Neural cell (in vitro differentiated cells): ENCODE results near the gene CPPED1. TPM values are rescaled to one million over a fixed set of nuclear protein-coding genes. Genes with fewer than 3 reads are reported as not detected.

ENCODE experiments used
- H2AFZ ChIP-seq: fragments of 200-600, 300-800 bp; sonication (generic), shearing (Covaris generic); 2 replicates; pipeline ENCODE4 v1.6.0; 2014; ENCODE audit warnings: low read depth, mild to moderate bottlenecking, antibody characterized with exemption, low read length, moderate library complexity
- H3F3A ChIP-seq: fragments of 200-600 bp; shearing (Covaris generic); 2 replicates; pipeline ENCODE4 v1.6.1; 2016; ENCODE audit warnings: mild to moderate bottlenecking, moderate library complexity, mixed read lengths, antibody characterized with exemption, low read length; ENCODE audit not compliant: insufficient read depth, poor library complexity, severe bottlenecking
- H3K27ac ChIP-seq: fragments of 200-600, 300-800 bp; sonication (generic), shearing (Covaris generic); 2 replicates; pipeline ENCODE4 v1.5.1; 2014; ENCODE audit warnings: mild to moderate bottlenecking, low read length, moderate library complexity
- H3K27me3 ChIP-seq: fragments of 300-800, 200-600 bp; sonication (generic), shearing (Covaris generic); 2 replicates; pipeline ENCODE4 v1.6.0; 2014; ENCODE audit warnings: mild to moderate bottlenecking, low read depth, low read length, moderate library complexity; ENCODE audit not compliant: insufficient read depth
- H3K36me3 ChIP-seq: fragments of 300-800, 200-600 bp; sonication (generic), shearing (Covaris generic); 2 replicates; pipeline ENCODE4 v1.5.1; 2014; ENCODE audit warnings: mild to moderate bottlenecking, antibody characterized with exemption, low read length, moderate library complexity; ENCODE audit not compliant: insufficient read depth
- H3K4me2 ChIP-seq: fragments of 300-800, 200-600 bp; sonication (generic), shearing (Covaris generic); 2 replicates; pipeline ENCODE4 v1.6.0; 2014; ENCODE audit warnings: mild to moderate bottlenecking, low read length
- H3K4me3 ChIP-seq: fragments of 300-800, 200-600 bp; sonication (generic), shearing (Covaris generic); 2 replicates; pipeline ENCODE4 v1.5.1; 2014; ENCODE audit warnings: mild to moderate bottlenecking, low read length, moderate library complexity
- H3K79me2 ChIP-seq: fragments of 200-600 bp; shearing (Covaris generic); replicated peaks from 2 replicates; pipeline ENCODE4 v1.6.0; 2014; ENCODE audit warnings: mild to moderate bottlenecking, low read length, moderate library complexity; ENCODE audit not compliant: insufficient read depth
- H3K9ac ChIP-seq: fragments of 300-800, 200-600 bp; sonication (generic), shearing (Covaris generic); 2 replicates; pipeline ENCODE4 v1.6.1; 2016; ENCODE audit warnings: mild to moderate bottlenecking, low read length, mixed read lengths
- H3K9me2 ChIP-seq: fragments of 200-600 bp; shearing (Covaris generic); 2 replicates; pipeline ENCODE4 v1.6.1; 2016; ENCODE audit warnings: mild to moderate bottlenecking, low read length, mixed read lengths; ENCODE audit not compliant: insufficient read depth
- H3K9me3 ChIP-seq: fragments of 200-600, 300-800 bp; sonication (generic), shearing (Covaris generic); 2 replicates; pipeline ENCODE4 v1.6.1; 2016; ENCODE audit warnings: mild to moderate bottlenecking, mixed run types, low read length, moderate library complexity, mixed read lengths
- H4K20me1 ChIP-seq: fragments of 200-600 bp; shearing (Covaris generic); 2 replicates; pipeline ENCODE4 v1.6.1; 2016; ENCODE audit warnings: mild to moderate bottlenecking, mixed run types; ENCODE audit not compliant: insufficient read depth
- EP300 ChIP-seq: fragments of 450-650 bp; conservative IDR thresholded peaks from 2 replicates; pipeline ENCODE4 v1.6.1; 2014; ENCODE audit warnings: antibody characterized with exemption, mild to moderate bottlenecking, moderate library complexity; ENCODE audit not compliant: poor library complexity, severe bottlenecking
- EZH2 ChIP-seq: fragments of 200-600, 300-800 bp; shearing (Covaris generic), sonication (generic); IDR thresholded peaks from 2 replicates; pipeline ENCODE4 v1.6.1; 2014; ENCODE audit warnings: antibody characterized with exemption, low read length, borderline replicate concordance, mild to moderate bottlenecking; ENCODE audit not compliant: insufficient read depth, poor library complexity, severe bottlenecking
- MXI1 ChIP-seq: fragments of 450-650 bp; conservative IDR thresholded peaks from 2 replicates; pipeline ENCODE4 v1.6.1; 2014; ENCODE audit warnings: antibody characterized with exemption, mild to moderate bottlenecking; ENCODE audit not compliant: poor library complexity, severe bottlenecking
- POLR2AphosphoS5 ChIP-seq: IDR thresholded peaks from 2 replicates; pipeline ENCODE4 v1.6.1; 2012
- RAD21 ChIP-seq: fragments of 450-650 bp; conservative IDR thresholded peaks from 2 replicates; pipeline ENCODE4 v1.6.1; 2014; ENCODE audit warnings: antibody characterized with exemption, mild to moderate bottlenecking, moderate library complexity
- SMC3 ChIP-seq: fragments of 450-650 bp; conservative IDR thresholded peaks from 2 replicates; pipeline ENCODE4 v1.6.1; 2014; ENCODE audit warnings: antibody characterized with exemption, mild to moderate bottlenecking, moderate library complexity; ENCODE audit not compliant: poor library complexity
- TAF1 ChIP-seq: IDR thresholded peaks from 2 replicates; pipeline ENCODE4 v1.6.1; 2012; ENCODE audit warnings: low read depth
- polyA plus RNA-seq: library from polyadenylated mRNA; depleted of rRNA; stranded (reverse); fragments of >200 nt; gene quantifications from 2 replicates; pipeline ENCODE4 v1.2.3, GENCODE V29; 2014
- TF ChIP-seq, protein P1 (sequence below): fragments of 450-650 bp; IDR thresholded peaks from 2 replicates; pipeline ENCODE4 v1.5.1; 2014; ENCODE audit warnings: antibody characterized with exemption, mild to moderate bottlenecking, moderate library complexity; ENCODE audit not compliant: poor library complexity, severe bottlenecking
- TF ChIP-seq, protein P2 (sequence below): IDR thresholded peaks from 2 replicates; pipeline ENCODE4 v1.6.1; 2012; ENCODE audit warnings: borderline replicate concordance

The CPPED1 gene
- polyA plus RNA-seq, 1 donor from 2014 or later: 2.5 TPM

DNA sequence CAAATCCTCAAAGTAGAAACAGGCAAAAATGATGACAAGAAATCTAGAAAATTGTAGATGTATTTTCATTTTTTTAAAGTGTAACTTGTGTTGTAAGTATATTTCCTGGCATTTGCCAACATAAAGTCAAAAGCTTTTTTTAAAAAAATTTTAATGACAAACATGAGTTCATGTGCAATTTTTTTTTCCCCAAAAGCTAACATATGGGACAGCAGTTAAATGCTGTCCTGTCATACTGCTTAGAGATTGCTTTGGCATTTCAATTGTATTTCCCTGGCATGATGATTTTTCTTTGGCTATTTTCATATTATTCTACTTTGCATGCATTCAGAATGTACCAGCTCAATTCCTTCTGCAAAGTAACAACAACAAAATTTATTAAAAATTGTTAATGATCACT lies 24.5 kb upstream of the CPPED1 start:
- Histone ChIP-seq H3K4me3 (no peak overlapping the region), H3K36me3 (no peaks in the 10 kb centered on the region), H3K9me2 (no peaks in the 10 kb centered on the region), H3K4me2 (no peak overlapping the region), H3K9ac (no peak overlapping the region), H2AFZ (no peak overlapping the region), H3F3A (no peaks in the 10 kb centered on the region), H3K79me2 (no peaks in the 10 kb centered on the region), H3K27me3 (no peaks in the 10 kb centered on the region), H4K20me1 (no peaks in the 10 kb centered on the region), H3K9me3 (no peaks in the 10 kb centered on the region), H3K27ac (no peak overlapping the region)
- TF ChIP-seq, protein P1, sequence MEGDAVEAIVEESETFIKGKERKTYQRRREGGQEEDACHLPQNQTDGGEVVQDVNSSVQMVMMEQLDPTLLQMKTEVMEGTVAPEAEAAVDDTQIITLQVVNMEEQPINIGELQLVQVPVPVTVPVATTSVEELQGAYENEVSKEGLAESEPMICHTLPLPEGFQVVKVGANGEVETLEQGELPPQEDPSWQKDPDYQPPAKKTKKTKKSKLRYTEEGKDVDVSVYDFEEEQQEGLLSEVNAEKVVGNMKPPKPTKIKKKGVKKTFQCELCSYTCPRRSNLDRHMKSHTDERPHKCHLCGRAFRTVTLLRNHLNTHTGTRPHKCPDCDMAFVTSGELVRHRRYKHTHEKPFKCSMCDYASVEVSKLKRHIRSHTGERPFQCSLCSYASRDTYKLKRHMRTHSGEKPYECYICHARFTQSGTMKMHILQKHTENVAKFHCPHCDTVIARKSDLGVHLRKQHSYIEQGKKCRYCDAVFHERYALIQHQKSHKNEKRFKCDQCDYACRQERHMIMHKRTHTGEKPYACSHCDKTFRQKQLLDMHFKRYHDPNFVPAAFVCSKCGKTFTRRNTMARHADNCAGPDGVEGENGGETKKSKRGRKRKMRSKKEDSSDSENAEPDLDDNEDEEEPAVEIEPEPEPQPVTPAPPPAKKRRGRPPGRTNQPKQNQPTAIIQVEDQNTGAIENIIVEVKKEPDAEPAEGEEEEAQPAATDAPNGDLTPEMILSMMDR: no peak
- TF ChIP-seq EZH2 (no peak), POLR2AphosphoS5 (no peak), MXI1 (no peak), TAF1 (no peak), EP300 (no peak), RAD21 (no peak), SMC3 (no peak)
- TF ChIP-seq, protein P2, sequence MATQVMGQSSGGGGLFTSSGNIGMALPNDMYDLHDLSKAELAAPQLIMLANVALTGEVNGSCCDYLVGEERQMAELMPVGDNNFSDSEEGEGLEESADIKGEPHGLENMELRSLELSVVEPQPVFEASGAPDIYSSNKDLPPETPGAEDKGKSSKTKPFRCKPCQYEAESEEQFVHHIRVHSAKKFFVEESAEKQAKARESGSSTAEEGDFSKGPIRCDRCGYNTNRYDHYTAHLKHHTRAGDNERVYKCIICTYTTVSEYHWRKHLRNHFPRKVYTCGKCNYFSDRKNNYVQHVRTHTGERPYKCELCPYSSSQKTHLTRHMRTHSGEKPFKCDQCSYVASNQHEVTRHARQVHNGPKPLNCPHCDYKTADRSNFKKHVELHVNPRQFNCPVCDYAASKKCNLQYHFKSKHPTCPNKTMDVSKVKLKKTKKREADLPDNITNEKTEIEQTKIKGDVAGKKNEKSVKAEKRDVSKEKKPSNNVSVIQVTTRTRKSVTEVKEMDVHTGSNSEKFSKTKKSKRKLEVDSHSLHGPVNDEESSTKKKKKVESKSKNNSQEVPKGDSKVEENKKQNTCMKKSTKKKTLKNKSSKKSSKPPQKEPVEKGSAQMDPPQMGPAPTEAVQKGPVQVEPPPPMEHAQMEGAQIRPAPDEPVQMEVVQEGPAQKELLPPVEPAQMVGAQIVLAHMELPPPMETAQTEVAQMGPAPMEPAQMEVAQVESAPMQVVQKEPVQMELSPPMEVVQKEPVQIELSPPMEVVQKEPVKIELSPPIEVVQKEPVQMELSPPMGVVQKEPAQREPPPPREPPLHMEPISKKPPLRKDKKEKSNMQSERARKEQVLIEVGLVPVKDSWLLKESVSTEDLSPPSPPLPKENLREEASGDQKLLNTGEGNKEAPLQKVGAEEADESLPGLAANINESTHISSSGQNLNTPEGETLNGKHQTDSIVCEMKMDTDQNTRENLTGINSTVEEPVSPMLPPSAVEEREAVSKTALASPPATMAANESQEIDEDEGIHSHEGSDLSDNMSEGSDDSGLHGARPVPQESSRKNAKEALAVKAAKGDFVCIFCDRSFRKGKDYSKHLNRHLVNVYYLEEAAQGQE: no peak

DNA sequence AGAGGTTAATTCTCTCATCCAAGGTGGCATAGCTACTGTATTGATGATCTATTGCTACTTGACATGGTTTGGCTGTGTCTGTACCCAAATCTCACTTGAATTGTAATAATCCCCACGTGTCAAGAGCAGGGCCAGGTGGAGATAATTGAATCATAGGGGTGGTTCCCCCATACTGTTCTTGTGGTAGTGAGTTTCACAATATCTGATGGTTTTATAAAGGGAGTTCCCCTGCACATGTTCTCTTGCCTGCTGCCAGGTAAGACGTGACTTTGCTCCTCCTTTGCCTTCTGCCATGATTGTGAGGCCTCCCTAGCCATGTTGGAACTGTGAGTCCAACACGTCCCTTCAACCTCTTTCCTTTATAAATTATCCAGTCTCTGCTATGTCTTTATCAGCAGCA lies 22.9 kb upstream of the CPPED1 start:
- H3K9me3 ChIP-seq: no peaks in the 10 kb centered on the region

More for the DNA sequence above, 22.9 kb upstream of the CPPED1 start:
- Histone ChIP-seq H4K20me1 (no peaks in the 10 kb centered on the region), H2AFZ (no peak overlapping the region), H3F3A (no peaks in the 10 kb centered on the region), H3K79me2 (no peaks in the 10 kb centered on the region), H3K27me3 (no peaks in the 10 kb centered on the region), H3K4me3 (no peak overlapping the region), H3K9me2 (no peaks in the 10 kb centered on the region), H3K36me3 (no peaks in the 10 kb centered on the region), H3K4me2 (no peak overlapping the region), H3K9ac (no peak overlapping the region), H3K27ac (no peak overlapping the region)
- TF ChIP-seq SMC3 (no peak), POLR2AphosphoS5 (no peak), EP300 (no peak), TAF1 (no peak), RAD21 (no peak), EZH2 (no peak), MXI1 (no peak)
- TF ChIP-seq, protein P1: no peak
- TF ChIP-seq, protein P2: no peak
